Measurements from ENCODE around the gene PTPN23.

- TF ChIP-seq, protein P1, sequence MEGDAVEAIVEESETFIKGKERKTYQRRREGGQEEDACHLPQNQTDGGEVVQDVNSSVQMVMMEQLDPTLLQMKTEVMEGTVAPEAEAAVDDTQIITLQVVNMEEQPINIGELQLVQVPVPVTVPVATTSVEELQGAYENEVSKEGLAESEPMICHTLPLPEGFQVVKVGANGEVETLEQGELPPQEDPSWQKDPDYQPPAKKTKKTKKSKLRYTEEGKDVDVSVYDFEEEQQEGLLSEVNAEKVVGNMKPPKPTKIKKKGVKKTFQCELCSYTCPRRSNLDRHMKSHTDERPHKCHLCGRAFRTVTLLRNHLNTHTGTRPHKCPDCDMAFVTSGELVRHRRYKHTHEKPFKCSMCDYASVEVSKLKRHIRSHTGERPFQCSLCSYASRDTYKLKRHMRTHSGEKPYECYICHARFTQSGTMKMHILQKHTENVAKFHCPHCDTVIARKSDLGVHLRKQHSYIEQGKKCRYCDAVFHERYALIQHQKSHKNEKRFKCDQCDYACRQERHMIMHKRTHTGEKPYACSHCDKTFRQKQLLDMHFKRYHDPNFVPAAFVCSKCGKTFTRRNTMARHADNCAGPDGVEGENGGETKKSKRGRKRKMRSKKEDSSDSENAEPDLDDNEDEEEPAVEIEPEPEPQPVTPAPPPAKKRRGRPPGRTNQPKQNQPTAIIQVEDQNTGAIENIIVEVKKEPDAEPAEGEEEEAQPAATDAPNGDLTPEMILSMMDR (IDR thresholded peaks at IDR 0.05), result no peak
- no peak for TF ChIP-seq POLR2A (IDR thresholded peaks at IDR 0.05)
These were observed 45.1 kb downstream of the PTPN23 start for GRCh38 chr3:47425959-47426358.

All from testis (tissue), 2 donors.